SU-DHL-6 (cell line): ENCODE measurements around the gene UBC.

Experiments
- H2AFZ ChIP-seq: fragments of 200-600 bp; sonication (generic); 2 replicates; pipeline ENCODE4 v1.6.1; 2014; ENCODE audit warnings: low read depth, mild to moderate bottlenecking, moderate library complexity, mixed read lengths, antibody characterized with exemption, low read length; ENCODE audit not compliant: severe bottlenecking
- H3F3A ChIP-seq: fragments of 200-600 bp; shearing (Covaris generic); 2 replicates; pipeline ENCODE4 v1.6.0; 2016; ENCODE audit warnings: antibody characterized with exemption, mild to moderate bottlenecking; ENCODE audit not compliant: insufficient read depth
- H3K27ac ChIP-seq: fragments of 200-600 bp; sonication (generic); 2 replicates; pipeline ENCODE4 v1.5.1; 2016; ENCODE audit warnings: low read depth, mild to moderate bottlenecking, low read length, moderate library complexity, mixed read lengths
- H3K27me3 ChIP-seq: fragments of 200-600 bp; sonication (generic), shearing (Covaris generic); 2 replicates; pipeline ENCODE4 v1.6.0; 2014; ENCODE audit warnings: mild to moderate bottlenecking, low read length
- H3K36me3 ChIP-seq: fragments of 200-600 bp; sonication (generic); 2 replicates; pipeline ENCODE4 v1.6.1; 2014; ENCODE audit warnings: mild to moderate bottlenecking, low read length, mixed read lengths
- H3K4me2 ChIP-seq: fragments of 300-600, 200-600 bp; shearing (Covaris generic), sonication (generic); 2 replicates; pipeline ENCODE4 v1.6.0; 2014; ENCODE audit warnings: low read length, low read depth, mild to moderate bottlenecking; ENCODE audit not compliant: poor library complexity, severe bottlenecking
- H3K4me3 ChIP-seq: fragments of 200-600 bp; sonication (generic); 2 replicates; pipeline ENCODE4 v1.5.1; 2014; ENCODE audit warnings: antibody characterized with exemption, low read length, mild to moderate bottlenecking, mixed read lengths; ENCODE audit not compliant: insufficient read depth, poor library complexity, severe bottlenecking
- H3K79me2 ChIP-seq: fragments of 200-600 bp; sonication (generic); 2 replicates; pipeline ENCODE4 v1.6.1; 2014; ENCODE audit warnings: mild to moderate bottlenecking, low read length, moderate library complexity; ENCODE audit not compliant: insufficient read depth
- H3K9ac ChIP-seq: fragments of 200-600 bp; sonication (generic); 2 replicates; pipeline ENCODE4 v1.7.0; 2014; ENCODE audit warnings: mild to moderate bottlenecking, low read length
- H3K9me2 ChIP-seq: fragments of 200-600 bp; sonication (generic); replicated peaks from 2 replicates; pipeline ENCODE4 v1.6.1; 2014; ENCODE audit warnings: low read length; ENCODE audit not compliant: insufficient read depth
- H3K9me3 ChIP-seq: fragments of 200-600 bp; sonication (generic); 2 replicates; pipeline ENCODE4 v1.6.1; 2014; ENCODE audit warnings: low read length, mixed read lengths; ENCODE audit not compliant: insufficient read depth
- H4K20me1 ChIP-seq: fragments of 200-600 bp; sonication (generic); 2 replicates; pipeline ENCODE4 v1.6.1; 2014; ENCODE audit warnings: low read depth, mild to moderate bottlenecking, antibody characterized with exemption, low read length, moderate library complexity, mixed read lengths
- EZH2phosphoT487 ChIP-seq: fragments of 200-600 bp; sonication (generic), shearing (Covaris generic); conservative IDR thresholded peaks from 2 replicates; pipeline ENCODE4 v1.6.1; 2018; ENCODE audit warnings: mild to moderate bottlenecking, antibody characterized with exemption, low read length, moderate library complexity, mixed read lengths
- TF ChIP-seq, protein P1 (sequence below): fragments of 200-600 bp; sonication (generic); IDR thresholded peaks from one replicate; pipeline ENCODE4 v1.5.1; 2017; ENCODE audit warnings: antibody characterized with exemption, mild to moderate bottlenecking, low read length, moderate library complexity; ENCODE audit not compliant: insufficient read depth, poor library complexity, severe bottlenecking

UBC gene

DNA sequence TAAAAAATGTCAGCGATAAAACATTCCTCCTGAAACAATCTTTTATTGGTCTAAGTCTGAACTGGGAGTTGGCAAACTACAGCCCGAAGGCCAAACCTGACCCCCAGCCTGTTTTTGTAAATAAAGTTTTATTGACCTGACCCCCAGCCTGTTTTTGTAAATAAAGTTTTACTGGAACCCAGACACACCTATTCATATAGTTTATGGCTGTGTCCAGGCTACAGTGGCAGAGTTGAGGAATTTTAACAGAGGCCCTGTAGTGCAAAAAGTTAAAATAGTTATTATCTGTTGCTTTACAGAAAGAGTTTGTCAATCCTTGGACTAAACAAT, 38.7 kb downstream of the UBC start:
- Histone ChIP-seq H3K27me3 (no peaks in the 10 kb centered on the region), H3F3A (no peaks in the 10 kb centered on the region), H3K27ac (no peak overlapping the region), H2AFZ (no peak overlapping the region), H3K36me3 (no peaks in the 10 kb centered on the region), H3K4me2 (no peak overlapping the region), H3K79me2 (no peaks in the 10 kb centered on the region), H4K20me1 (no peaks in the 10 kb centered on the region), H3K9me2 (no peaks in the 10 kb centered on the region), H3K9ac (no peak overlapping the region), H3K4me3 (no peak overlapping the region), H3K9me3 (no peaks in the 10 kb centered on the region)
- TF ChIP-seq, protein P1, sequence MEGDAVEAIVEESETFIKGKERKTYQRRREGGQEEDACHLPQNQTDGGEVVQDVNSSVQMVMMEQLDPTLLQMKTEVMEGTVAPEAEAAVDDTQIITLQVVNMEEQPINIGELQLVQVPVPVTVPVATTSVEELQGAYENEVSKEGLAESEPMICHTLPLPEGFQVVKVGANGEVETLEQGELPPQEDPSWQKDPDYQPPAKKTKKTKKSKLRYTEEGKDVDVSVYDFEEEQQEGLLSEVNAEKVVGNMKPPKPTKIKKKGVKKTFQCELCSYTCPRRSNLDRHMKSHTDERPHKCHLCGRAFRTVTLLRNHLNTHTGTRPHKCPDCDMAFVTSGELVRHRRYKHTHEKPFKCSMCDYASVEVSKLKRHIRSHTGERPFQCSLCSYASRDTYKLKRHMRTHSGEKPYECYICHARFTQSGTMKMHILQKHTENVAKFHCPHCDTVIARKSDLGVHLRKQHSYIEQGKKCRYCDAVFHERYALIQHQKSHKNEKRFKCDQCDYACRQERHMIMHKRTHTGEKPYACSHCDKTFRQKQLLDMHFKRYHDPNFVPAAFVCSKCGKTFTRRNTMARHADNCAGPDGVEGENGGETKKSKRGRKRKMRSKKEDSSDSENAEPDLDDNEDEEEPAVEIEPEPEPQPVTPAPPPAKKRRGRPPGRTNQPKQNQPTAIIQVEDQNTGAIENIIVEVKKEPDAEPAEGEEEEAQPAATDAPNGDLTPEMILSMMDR = no peak
- no peak for TF ChIP-seq EZH2phosphoT487

DNA sequence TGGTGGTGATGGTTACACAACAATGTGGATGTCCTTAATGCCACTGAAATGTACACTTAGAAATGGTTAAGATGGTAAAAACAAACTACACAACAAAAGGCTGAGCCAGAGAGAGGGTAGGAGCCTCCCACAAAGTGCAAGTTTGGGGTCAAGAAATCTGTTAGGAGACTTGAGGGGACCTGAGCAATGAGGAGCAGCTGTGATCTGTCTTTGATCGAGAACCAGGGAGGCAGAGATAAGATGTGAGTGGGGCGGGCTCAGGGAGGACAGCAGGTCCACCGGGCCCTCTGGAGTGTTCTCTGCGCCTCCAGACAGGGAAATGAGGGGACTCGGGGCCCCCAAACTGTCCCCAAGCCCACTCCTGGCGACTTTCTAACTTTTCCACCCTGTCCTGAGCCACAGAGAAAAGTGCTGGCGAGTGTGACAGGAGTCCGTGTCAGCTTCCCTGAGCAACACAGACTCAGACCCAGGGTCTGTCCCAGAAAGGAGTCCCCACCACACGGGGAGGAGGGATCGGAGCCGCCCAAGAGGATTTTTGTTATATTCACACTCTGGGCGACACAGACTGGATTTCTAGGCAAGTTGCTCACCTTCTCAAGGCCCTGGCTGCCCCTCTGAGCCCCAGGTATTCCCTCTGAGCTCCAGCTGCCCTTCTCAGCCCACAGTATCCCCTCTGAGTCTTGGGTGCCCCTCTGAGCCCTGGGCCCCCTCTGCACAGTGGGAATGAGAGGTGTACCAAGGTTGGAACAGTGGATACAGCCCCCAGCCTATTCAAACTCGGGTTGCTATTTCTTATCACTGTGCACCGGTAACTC, 39.3 kb downstream of the UBC start:
- H3K27ac ChIP-seq = no peak overlapping the region
- no peak overlapping the region for H2AFZ ChIP-seq
- no peaks in the 10 kb centered on the region for H3F3A ChIP-seq
- H3K9ac ChIP-seq = no peak overlapping the region
- H3K9me2 ChIP-seq = no peaks in the 10 kb centered on the region
- no peaks in the 10 kb centered on the region for H3K79me2 ChIP-seq
- no peaks in the 10 kb centered on the region for H3K27me3 ChIP-seq
- no peaks in the 10 kb centered on the region for H4K20me1 ChIP-seq
- no peaks in the 10 kb centered on the region for H3K9me3 ChIP-seq
- TF ChIP-seq EZH2phosphoT487 = no peak
- TF ChIP-seq, protein P1 = no peak
- no peaks in the 10 kb centered on the region for H3K36me3 ChIP-seq
- H3K4me2 ChIP-seq = no peak overlapping the region
- H3K4me3 ChIP-seq = no peak overlapping the region

DNA sequence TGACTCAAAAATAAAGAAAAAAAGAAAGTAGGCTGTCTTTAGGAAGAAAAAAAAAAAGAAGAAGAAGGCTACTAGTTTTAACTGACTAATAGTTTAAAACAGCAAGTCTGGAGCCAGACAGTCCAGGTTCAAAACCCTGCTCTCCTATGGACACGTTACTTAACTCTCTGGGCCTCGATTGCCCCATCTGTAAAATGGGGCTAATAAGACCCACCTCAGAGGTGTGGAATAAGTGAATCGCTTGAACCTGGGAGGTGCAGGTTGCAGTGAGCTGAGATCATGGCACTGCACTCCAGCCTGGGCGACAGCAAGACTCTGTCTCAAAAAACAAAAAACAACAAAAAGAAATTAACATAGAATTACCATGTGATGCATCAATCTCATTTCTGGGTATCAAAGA, 40.3 kb downstream of the UBC start:
- H3K4me2 ChIP-seq = no peak overlapping the region
- no peaks in the 10 kb centered on the region for H4K20me1 ChIP-seq
- no peak for TF ChIP-seq EZH2phosphoT487
- TF ChIP-seq, protein P1 = no peak
- H3K27ac ChIP-seq = no peak overlapping the region
- no peak overlapping the region for H3K9ac ChIP-seq
- no peaks in the 10 kb centered on the region for H3K79me2 ChIP-seq
- no peaks in the 10 kb centered on the region for H3K27me3 ChIP-seq
- H3K9me2 ChIP-seq = no peaks in the 10 kb centered on the region
- no peaks in the 10 kb centered on the region for H3K9me3 ChIP-seq
- H3K36me3 ChIP-seq = no peaks in the 10 kb centered on the region
- no peak overlapping the region for H3K4me3 ChIP-seq
- no peak overlapping the region for H2AFZ ChIP-seq
- no peaks in the 10 kb centered on the region for H3F3A ChIP-seq
